ENCODE data around the gene NPIPB4. TPM values are rescaled to one million over a fixed set of nuclear protein-coding genes. Genes with fewer than 3 reads are reported as not detected.
"Not testable (repeated sequence)": the region's sequence is repeated elsewhere in the genome, so short reads cannot be mapped to it uniquely, and the experiment has no call there.

The NPIPB4 gene

GRCh38 chr16:21790506-21790905 is 67.0 kb downstream of the NPIPB4 start:
- not testable (repeated sequence) for H3K4ac ChIP-seq (ENCODE audit: low read length); H2BK120ac ChIP-seq (ENCODE audit: low read depth, low read length); H2BK5ac ChIP-seq (ENCODE audit: low read length); H3K23ac ChIP-seq (ENCODE audit: low read depth, low read length, poor library complexity); H3K27me3 ChIP-seq (ENCODE audit: control insufficient read depth in 3 of 3, insufficient read depth in 3 of 3, low read depth in 1 of 3, low read length in 3 of 3); DNase-seq (ENCODE audit: low spot score); H3K4me2 ChIP-seq (ENCODE audit: insufficient read depth, low read length, poor library complexity, severe bottlenecking); H4K91ac ChIP-seq (ENCODE audit: low read depth, low read length, poor library complexity); H3K27ac ChIP-seq (replicated peaks; ENCODE audit: low read length); H3K18ac ChIP-seq (ENCODE audit: low read length); H4K8ac ChIP-seq (ENCODE audit: low read depth, low read length); H3K9me3 ChIP-seq (replicated peaks in 1 of 2; ENCODE audit: control insufficient read depth in 2 of 2, insufficient read depth in 1 of 2, low read depth in 1 of 2, low read length in 2 of 2); H3K9ac ChIP-seq (ENCODE audit: low read depth, low read length, poor library complexity); H2BK12ac ChIP-seq (ENCODE audit: low read length); H2BK15ac ChIP-seq (ENCODE audit: low read length); H3K36me3 ChIP-seq (replicated peaks in 1 of 2; ENCODE audit: control insufficient read depth in 2 of 2, insufficient read depth in 2 of 2, low read length in 2 of 2); H3K79me1 ChIP-seq (ENCODE audit: low read depth, low read length); H3K14ac ChIP-seq (ENCODE audit: low read length); H2AFZ ChIP-seq (ENCODE audit: low read length); H2AK5ac ChIP-seq (ENCODE audit: low read depth, low read length); H3K4me3 ChIP-seq (ENCODE audit: low read length in 2 of 2); H3K4me1 ChIP-seq (ENCODE audit: control insufficient read depth in 2 of 2, insufficient read depth in 1 of 2, low read depth in 1 of 2, low read length in 2 of 2)
- no CpG with 5 or more reads among the region's 1 CpG for WGBS, 2 donors (ENCODE audit: extremely low coverage in 2 of 2, insufficient read length in 2 of 2, insufficient replicate concordance in 1 of 2)

Small RNAs within 50 kb of the gene (small RNA-seq; reads per million reads assigned to genes)
- not detected for gene AC092375.3 (ENCODE audit: insufficient read depth)
